Skin of body (tissue), 2 donors: ENCODE results near the gene TCP1. TPM values are rescaled to one million over a fixed set of nuclear protein-coding genes. Genes with fewer than 3 reads are reported as not detected.
A peak's percentile ranks its signal among the peaks of the same experiment; 100 is the strongest.
"Not testable (repeated sequence)": the region's sequence is repeated elsewhere in the genome, so short reads cannot be mapped to it uniquely, and the experiment has no call there.

ENCODE experiments used
- DNase-seq: peaks from one replicate; lab custom pipeline; 2025; lab: John Stamatoyannopoulos, UW
- total RNA-seq: library from RNA; depleted of rRNA; stranded (reverse); fragments of >200 nt; gene quantifications from one replicate; pipeline ENCODE4 v1.2.3, GENCODE V29; 2014

TCP1 gene
- total RNA-seq, 1 donor from 2014 or later, result 130 TPM

DNA sequence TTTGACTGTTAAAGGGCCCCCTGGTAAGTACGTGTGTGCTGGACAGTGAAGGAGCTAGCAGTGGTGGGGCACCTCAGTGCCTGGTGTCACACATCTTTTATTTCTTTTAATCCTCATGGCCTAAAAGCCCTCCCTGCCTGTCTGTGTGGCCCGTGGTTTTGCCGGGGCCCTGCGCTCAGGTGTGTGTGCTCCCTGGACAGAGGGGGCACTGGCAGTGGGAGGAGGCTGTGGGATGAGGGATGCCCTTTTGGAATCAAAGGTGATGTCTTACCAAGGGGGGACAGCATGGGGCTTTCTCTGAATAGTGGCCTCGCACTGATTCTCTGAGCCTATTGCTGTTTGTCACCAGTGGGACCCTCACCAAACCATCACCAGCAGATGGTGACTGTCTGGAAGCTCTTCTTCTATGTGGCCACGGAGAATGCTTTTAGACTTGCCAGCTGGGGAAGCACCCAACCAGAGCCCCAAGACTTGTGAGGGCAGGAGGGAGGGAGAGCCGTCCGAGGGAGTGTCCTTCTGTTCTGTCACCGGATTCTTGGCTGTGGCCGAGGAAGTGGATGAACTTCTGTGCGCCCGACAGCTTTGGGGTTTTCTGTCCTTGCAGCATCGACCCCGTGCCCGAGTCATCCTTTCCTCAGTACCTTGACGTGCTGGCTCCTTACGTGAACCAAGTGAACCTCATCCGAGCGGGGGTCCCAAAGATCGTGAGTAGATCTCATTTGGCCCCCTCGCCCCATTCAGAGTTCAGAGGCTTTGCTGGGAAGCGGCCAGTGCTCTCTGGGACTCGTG, 28.7 kb upstream of the TCP1 start:
- no peak for DNase-seq

DNA sequence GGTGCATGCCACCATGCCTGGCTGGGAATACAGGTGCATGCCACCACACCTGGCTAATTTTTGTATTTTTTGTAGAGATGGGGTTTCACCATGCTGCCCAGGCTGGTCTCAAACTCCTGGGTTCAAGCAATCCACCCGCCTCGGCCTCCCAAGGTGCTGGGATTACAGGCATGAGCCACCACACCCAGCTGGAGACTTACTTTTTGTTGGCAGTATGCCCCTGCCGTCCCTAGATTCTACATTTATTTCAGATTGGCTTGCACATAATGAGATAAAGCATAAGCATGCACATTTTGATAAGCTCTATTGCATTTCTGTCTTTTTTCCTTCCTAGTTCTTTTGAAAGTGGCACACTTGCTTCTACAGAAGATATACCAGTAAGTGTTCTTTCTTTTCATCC, 27.4 kb upstream of the TCP1 start:
- DNase-seq, result not testable (repeated sequence)

DNA sequence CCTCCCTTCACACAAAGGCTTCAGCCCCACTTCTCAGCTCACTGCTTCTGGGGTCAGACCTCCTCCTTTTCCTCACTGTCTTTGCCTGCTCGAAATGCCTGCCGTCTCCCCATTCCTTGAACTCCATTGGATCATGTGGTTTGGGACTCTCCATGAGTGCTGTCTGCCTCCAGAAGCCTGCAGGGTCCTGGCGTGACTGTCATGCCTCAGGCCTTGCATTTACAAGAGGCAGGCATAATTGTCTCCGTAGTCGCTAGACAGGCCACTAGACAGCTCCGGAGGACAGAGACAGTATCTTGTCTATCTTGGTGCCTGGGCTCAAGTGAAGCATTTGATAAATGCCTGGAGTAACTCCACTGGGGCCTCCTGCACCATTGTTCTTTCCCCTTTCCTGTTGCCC, 26.0 kb upstream of the TCP1 start:
- no peak for DNase-seq

GRCh38 chr6:159813781-159814180, 24.4 kb upstream of the TCP1 start:
- DNase-seq, result no peak

- DNase-seq, result no peak
These were observed 19.7 kb upstream of the TCP1 start for GRCh38 chr6:159809149-159809548.

DNA sequence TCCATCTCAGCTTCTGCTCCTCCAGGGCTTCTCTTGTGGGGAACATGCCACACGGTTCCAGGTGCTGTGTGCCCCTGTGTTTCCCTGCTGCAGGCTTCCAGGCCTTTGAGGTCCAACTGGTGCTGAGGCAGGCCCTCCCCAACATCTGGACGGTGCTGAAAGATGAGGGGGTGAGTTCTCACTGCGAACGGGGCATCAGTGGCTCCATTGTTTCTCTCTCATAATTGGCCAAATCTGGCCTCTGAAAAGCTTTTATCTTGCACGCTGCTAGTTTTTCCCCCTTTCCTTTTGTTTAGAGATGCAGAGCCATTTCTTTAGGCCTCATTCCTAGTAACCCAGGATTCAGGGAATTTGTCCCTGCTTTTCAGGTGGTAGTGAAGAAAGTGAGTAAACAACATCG, 19.2 kb upstream of the TCP1 start:
- no peak for DNase-seq

GRCh38 chr6:159807150-159807858, 17.9 kb upstream of the TCP1 start:
- no peak for DNase-seq

DNA sequence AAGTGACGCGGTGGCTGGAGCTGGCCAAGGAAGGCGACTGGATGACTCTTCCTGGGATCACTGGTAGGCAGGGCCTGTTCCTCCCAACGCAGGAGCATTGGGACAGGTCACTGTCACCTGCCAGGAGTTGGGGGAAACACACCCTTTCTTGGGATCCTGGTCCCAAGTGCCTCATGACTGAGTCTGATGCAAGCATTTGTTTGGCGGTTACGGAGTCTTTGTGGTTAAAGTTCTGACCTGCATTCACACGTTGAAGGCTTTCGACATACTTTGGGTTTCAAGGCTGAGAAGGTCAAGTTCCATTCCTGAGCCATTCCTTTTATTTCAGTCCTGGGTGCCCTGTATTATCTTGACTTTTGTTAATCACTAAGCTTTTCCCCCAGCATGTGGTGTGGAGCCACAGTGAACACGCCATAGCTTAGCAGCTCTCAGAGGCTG, 16.6 kb upstream of the TCP1 start:
- no peak for DNase-seq

DNA sequence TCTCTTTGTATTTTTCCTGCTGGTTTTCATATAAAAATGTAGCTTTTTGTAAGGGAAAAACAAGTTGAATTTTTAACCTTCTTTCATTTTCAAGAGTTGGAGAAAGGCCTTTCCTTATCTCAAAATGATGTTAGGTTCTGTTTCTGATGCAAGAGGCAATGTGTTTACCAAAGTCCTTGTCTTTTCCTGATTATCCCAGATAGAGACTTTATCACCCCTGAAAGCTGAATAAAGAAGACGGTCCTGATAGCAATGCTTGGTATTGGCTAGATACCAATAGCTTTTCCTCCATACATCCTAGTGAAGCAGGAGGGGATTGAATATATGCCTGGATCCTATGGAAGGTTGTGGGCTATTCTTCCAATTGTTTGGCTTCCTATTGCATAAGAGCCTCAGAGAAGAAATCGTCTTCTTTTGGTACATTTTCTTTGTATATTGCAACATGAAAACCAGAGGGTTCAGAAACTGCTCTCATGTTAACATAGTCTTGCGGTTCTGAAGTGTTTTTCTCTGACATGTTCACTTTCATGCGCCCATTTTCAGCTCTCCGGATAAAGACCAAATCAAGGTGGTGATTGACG, 16.1 kb upstream of the TCP1 start:
- no peak for DNase-seq

DNA sequence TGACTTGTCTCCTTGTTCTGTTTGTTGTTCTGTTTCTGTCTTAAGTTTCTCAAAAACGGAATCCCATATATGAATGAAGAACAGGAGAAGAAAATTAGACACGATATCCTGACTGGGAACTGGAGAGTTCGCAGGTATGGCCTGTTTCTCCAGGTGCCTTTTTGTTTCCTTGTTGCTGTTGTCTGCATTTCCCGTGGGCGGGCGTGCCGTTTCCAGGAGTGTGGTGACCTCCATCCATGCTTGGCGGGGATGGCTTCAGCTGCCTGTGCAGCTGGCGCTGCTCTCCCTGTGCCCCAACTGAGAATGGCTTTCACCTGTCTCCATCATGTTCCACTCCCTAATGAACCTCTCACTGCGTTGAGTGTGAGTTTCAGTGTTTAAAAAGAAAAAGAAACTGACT, 15.1 kb upstream of the TCP1 start:
- no peak for DNase-seq

DNA sequence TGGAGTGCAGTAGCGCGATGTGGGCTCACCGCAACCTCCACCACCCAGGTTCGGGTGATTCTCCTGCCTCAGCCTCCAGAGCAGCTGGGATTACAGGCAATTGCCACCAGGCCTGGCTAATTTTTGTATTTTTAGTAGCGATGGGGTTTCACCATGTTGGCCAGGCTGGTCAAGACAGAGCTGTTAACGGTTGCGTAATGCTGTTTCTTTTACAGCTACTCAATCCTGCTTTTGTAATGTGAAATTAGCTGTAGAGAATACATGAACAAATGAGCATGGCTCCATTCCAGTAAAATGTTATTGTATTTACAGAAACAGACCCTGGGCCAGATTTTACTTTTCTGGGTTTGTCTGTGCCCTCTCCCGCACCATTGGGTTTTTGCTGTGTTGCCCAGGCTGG, 12.5 kb upstream of the TCP1 start:
- no peak for DNase-seq

GRCh38 chr6:159800141-159800865, 10.9 kb upstream of the TCP1 start, which contains the start of gene PNLDC1:
PNLDC1 (plus strand) TSS chr6:159800276; CDS start chr6:159800308, 32 bp downstream.
- no peak for DNase-seq

DNA sequence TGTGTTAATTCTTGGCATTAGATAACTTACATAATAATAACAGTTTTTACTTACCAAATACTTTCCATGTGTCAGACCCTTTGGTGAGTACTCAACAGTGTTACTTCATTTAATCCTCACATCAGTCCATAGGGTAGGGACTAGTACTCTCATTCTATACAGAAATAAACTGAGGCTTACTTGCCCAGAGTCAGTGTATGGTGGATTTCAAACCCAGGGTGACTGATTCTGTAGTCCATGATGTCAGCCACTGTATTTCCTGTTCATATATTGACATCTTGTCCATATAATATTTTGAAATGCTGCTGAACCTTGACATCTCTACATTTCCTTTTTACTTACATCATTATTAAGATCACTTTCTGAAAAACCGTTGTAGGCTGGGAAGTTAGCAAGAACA, 8.2 kb upstream of the TCP1 start:
- no peak for DNase-seq

DNA sequence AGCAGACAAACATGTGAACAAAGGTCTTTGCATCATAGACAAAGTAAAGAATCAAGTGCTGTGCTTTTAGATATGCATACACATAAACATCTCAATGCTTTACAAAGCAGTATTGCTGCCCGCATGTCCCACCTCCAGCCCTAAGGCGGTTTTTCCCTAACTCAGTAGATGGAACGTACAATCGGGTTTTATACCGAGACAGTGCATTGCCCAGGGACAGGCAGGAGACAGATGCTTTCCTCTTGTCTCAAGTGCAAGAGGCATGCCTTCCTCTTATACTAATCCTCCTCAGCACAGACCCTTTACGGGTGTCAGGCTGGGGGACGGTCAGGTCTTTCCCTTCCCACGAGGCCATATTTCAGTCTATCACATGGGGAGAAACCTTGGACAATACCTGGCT, 5.6 kb upstream of the TCP1 start:
- DNase-seq, result not testable (repeated sequence)

DNA sequence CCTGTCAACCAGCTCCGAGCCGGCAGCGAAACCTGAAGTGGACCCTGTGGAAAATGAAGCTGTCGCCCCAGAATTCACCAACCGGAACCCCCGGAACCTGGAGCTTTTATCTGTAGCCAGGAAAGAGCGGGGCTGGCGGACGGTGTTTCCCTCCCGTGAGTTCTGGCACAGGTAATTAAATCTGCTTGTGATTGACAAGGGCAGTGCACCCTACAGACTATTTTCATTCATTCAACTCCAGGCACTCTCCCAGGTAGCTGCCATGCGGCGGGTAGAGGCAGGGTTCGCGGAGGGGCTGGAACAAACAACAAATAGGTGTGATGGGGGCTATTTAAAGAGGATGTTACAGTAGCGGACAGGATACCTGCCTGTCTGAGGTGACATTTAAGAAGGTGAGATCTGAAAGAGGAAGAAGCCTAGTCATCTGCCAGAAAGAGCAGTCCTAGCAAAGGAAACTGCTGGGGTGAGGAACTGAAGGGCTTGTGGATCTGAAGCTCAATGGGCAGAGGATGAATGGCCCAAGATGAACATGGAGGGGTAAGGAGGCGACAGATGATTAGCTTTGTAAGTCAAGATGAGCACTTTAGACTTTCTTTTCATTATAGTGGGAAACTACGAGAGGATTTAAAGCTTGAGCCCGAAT, 1.7 kb upstream of the TCP1 start:
- peak; percentile 46 for DNase-seq

- DNase-seq, result peak; percentile 98
These were observed 950 bp upstream of the TCP1 start, which contains the start of gene MRPL18 for GRCh38 chr6:159790149-159790955. MRPL18 (plus strand) TSS chr6:159790467; CDS start chr6:159790588, 121 bp downstream.

- DNase-seq, result peak; percentile 8
These were observed 537 bp downstream of the TCP1 start for GRCh38 chr6:159788753-159789376.

DNA sequence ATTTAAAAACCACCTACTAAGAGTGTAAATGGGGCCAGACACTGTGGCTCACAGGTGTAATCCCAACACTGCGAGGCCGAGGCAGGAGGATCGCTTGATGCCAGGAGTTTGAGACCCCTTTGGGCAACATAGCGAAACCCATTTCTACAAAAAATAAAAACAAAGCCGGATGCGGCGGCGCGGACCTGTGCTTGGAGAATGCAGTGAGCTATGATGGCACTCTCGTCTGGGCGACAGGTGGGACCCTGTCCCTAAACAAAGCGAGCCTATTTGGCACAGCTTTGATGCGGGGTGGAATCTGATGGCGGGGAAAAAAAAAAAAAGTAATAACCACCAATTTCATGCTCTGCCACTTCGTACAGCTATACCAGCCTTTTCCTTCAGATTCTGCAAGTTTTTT, 1.1 kb downstream of the TCP1 start:
- no peak for DNase-seq

DNA sequence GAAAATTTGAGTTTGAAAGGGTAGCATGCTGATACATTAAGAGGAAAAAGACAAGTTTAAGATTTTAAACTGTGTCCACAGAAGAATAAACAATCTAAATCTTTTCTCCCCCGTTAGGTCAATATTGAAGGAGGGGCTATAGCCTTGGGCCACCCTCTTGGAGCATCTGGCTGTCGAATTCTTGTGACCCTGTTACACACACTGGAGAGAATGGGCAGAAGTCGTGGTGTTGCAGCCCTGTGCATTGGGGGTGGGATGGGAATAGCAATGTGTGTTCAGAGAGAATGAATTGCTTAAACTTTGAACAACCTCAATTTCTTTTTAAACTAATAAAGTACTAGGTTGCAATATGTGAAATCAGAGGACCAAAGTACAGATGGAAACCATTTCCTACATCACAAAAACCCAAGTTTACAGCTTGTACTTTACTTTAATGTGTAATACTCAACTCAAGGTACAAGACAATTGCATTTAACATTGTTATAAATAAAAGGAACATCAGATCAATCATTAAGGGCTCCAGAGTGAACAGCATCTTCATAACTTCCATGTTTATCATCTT, 10.8 kb downstream of the TCP1 start:
- DNase-seq, result no peak
